Right kidney (tissue), 1 donor: ENCODE results near the gene ANAPC1.
"Not testable (repeated sequence)": the region's sequence is repeated elsewhere in the genome, so short reads cannot be mapped to it uniquely, and the experiment has no call there.

Experiments
- DNase-seq: peaks from one replicate; pipeline ENCODE4 v3.0.0-alpha.2; 2016

Gene ANAPC1

DNA sequence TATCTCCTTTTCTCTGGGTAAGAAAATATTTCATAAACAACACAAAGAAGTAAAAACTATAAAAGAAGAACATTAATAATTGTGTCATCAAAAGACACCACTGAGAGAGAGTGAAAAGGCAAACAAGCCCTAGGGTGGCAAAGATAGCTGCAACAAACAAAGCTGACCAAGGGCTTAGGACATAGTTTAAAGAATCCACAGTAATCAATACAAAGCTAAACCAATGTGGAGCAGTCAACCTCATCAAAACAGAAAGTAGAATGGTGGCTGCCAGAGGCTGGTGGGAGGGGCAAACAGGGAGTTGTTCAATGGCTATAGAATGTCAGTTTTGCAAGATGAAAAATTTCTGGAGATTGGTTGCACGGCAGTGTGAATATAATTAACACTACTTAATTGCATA, 93.4 kb downstream of the ANAPC1 start:
- not testable (repeated sequence) for DNase-seq

DNA sequence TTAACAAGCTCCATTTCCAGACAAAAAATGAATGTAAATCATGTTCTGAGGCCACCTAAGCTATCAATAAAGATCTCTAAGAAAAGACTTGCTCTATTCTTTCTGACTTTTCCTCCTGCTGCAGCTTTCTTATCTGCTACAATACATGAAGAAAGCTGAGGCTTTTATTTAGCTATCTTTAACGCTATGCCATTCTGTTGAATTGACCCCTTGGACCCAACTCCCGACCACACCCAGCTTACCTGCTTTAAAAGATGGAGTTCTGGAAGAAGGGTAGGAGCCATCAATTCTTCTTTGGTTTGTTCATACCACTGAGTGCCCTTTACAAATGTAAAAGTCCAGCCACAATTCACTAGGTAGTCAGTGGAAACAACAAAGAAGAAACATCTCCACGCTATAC, 99.9 kb downstream of the ANAPC1 start:
- DNase-seq, result not testable (repeated sequence)

DNA sequence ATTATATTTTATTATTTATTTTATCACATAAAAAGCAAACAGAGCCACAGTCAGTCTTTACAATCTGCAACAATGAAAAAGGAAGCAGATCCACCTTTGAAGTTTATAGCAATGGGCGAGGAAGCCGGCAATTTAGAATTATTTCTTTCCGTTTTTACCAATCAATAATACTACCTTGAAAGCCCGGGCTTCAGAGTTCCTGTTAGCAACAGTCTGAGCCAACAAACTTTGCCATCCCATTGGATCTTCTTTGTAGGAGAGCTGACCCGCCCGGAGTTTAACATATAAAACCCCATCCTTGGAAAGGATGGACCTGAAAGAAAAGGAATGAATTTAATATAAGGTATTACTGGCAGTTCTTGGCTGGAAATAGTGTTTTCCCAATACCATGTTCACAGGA, 101.8 kb downstream of the ANAPC1 start:
- DNase-seq, result not testable (repeated sequence)

DNA sequence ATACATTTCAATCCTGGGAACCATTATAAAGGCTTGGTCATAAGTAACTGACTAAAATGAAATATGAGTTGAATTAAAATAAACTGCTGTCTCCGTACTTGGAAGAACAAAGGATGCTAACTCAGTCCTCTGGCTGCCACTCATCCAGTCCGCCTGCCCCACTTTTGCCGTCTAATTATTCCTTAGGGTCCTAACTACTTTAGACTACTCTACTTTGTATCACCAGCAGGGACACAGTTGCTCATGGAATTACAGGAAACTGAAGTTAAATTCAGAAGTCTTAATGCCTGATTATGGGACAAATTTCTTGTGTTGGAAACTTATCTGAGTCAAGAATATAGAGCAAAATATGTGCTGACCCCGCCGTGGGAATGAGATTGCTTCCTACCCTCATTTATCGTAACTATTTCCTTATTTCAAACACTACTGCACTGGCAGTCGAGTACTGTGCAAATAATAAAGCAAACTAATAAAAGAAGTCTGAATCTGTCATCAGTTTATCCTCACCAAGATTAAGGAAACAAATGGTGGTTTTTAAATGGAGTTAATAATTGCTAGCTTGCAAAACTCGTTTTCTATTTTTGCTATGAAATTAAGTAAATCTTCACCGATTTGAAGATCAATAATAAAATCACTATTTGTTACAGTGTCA, 102.4 kb downstream of the ANAPC1 start:
- DNase-seq, result not testable (repeated sequence)

DNA sequence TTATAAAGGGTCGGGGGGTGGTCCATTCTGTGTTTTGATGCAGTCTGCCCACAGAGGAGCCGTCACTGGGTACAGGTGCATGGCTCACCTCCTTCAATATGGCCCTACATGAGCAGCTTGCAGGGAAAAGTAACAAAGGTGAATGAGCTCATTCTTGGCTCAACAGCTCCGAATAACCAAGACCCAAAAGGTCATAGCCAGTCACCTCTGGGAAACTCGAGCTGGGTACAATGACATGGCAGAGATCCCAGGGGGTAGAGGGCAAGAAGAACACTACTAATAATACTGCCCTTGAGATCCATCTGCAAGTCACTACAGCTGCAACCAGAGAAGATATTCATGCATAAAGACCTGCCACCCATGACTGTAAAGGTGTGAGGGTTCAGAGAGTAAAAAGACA, 106.8 kb downstream of the ANAPC1 start:
- not testable (repeated sequence) for DNase-seq

DNA sequence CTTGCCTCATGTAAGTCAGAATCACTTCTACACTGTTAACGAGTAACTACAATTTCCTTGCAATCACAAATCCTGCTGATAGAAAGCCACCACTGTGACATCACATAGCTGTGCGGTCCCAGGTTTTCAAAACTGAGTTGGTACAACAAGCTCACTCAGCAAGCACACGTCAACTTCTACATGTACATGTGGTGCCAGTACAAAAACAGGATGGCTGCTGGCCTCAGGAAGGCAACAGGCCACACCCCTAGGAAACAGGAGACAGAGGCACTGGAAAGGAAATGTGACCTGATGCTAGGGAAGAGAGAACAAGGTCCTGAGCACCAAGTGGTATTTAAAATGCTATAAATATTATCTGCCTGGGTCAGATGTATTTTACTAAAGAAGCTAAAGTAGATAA, 107.7 kb downstream of the ANAPC1 start:
- DNase-seq, result not testable (repeated sequence)

DNA sequence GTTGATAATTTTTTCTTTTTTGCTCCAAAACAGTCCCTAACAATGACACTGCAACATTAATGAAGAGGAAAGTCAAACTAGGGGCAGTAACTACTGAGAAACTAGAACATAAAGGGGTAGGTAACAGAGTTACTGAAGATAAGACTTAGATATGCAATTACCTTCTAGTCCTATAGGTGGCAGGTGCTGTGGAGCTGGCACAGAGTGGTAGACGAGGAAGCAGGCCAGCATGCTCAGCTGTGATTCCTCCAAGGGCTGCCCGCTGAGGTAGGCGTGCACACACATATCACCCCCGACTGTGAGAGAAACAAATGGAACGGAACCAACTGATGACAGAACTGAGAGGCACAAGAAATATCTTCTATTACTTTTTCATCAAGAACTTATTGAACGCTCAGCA, 111.8 kb downstream of the ANAPC1 start:
- not testable (repeated sequence) for DNase-seq

DNA sequence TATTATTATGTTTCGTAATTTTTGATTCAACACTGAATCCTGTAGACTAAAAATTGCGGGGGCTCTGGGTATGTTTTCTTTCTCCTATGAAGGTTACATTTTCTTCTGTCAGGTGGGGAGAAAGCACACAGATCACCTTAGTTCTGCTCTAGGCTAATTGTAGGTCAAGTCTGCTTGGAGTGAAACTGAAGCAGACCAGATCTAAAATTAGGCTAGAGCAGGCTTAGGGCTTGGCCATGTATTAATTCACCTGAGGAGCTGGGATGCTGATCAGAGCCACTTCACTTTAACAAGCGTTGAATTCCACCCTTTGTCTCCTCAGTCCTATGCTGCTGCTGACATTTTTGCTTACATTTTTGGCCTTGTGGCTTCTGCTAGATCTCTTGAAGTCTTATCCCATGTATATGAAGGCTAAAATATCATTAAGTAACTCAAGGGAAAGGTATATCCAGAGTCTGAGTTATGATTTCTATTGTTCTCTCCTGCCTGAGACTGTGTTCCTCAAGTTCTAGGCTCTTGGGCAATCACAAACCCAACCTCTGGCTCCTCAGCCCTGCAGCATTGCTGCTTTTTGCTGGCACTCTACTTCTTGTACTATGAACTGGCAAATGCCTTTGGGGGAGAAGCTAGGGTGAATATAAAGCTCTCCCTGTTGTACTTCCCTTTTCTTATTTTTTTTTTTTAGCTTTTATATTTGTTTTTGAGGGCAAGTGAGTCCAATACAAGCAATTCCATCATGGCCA, 112.9 kb downstream of the ANAPC1 start:
- DNase-seq, result not testable (repeated sequence)

DNA sequence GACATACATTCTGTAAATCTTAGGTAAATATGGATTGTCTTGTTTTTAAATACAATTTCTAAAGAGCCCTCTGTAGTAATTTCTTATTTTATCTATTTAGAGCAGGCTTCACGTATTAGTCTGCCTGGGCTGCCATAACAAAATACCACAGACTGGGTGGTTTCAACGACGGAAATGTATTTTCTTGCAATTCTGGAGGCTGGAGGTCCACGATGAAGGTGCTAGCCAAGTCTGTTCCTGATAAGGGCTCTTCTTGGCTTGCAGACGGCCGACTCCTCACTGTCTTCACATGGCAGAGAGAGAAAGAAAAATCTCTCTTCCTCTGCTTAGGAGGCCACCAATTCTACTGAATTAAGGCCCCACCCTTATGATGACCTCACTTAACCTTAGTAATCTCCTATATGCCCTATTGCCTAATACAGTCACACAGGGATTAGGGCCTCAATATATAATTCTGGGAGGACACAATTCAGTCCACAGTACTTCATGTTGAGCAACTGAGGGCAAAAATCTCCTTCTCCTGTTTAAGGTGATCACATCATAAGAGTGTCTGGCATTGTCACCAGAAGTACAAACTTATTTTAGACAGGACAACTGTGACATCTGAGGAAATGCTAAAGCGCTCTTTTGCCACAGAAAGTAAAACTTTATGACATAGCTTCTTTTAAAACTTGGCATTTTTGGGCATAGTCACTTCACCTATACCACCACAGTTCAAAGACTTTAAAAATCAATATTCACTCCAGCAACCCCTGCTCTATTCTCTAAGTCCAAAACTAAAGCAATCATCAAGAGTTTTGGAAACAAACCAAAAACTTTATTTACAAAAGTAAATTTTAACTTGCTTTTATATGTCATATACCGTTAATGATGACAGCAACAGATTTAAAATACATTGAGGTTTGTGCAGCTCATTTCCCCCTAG, 115.5 kb downstream of the ANAPC1 start:
- DNase-seq, result not testable (repeated sequence)

DNA sequence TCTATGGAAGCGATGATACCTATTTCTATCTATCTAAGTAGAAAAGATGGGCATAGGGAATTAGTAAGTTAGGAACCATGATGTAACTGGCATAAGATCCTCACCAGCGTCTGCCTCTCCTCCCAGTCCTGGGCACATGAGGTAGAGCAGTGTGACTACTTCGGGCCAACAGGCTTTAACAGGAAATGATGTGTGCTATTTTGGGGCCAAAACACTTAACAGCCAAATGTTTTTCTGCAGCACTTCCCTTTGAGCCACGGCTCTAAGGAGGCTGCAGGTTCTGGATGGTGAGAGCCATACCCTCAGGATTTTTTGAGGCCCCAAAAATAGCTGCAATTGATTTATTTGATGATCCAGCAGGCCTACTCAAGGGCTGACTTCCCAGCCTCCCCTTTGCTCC, 116.9 kb downstream of the ANAPC1 start:
- not testable (repeated sequence) for DNase-seq

DNA sequence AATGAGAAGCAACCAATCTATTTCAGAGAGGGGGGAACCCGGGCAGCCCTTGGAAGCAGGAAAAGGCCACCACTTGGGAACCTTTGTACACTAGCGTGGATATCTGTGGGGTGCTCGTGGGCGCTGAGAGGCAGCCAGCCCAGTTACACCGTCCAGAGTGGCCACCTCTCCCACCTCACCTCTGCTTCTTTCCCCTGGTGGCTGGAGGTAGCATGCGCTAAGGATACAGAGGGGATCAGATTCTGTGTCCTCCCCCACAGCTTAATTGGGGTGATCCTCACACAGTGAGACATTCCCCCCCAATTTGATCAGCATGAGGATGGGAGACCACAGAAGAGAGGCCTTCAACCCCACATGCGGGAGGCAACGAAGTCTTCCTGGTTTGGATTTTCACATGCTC, 117.7 kb downstream of the ANAPC1 start:
- DNase-seq, result not testable (repeated sequence)

DNA sequence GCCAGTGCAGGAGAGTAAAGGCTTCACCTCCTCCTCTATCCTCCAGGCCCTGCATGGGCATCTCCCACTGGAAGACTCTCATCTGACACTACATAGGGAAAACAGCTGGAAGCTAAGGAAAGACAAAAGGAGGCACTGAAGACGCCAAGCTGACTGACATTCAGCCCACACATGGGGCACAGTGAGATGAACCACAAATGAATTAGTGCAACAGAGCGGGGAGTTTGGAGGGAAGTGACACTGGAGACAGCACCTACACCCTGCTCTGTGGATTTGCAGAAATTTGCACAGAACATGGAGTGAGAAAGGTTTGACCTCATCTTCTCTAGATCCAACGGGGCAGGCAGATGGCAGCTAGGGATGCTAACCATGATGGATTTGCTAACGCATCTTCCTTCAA, 119.8 kb downstream of the ANAPC1 start:
- not testable (repeated sequence) for DNase-seq

DNA sequence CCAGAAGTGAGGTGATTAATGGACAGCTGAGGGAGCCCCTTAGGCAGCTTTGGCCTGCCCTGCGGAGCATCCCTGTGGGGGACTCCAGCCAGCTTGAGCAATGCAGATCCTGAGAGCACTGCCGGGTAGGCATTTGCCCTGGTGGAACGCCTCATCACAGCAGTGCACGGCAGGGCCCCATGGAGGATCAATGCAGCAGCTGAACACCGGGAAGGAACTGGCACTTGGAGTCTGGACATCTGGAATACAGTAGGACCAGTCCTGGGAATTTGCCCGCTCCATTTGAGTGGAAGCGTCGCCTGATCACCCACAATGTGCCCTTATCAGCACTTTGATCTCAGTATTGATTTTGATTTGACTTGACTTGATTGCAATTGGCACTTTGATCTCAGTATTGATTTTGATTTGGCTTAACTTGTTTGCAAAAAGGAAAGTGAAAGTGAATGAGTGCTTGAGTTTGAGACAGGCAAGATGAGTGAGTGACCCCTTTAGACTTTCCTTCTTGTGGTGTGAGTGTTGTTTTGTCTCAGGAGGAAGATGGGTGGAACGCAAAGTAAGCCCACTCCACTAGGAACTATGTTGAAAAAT, 123.2 kb downstream of the ANAPC1 start:
- DNase-seq, result not testable (repeated sequence)

DNA sequence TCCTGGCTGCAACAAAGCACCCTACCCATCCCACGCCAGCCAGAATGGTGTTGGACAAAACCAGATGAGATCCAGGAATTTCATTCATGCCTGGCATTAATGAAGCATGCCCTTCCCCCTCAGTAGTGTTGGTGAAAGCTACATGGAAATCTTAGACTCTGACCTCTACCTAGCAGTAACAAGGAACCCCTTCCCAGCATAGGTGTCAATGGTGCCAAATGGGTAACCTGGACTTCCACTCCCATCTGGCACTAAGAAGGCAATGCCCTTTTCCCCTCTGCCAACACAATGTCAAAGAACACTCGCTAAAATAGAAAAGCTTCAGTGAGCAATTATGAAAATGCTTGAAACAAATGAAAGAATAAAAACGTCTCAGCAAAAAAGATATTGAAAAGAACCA, 131.5 kb downstream of the ANAPC1 start:
- not testable (repeated sequence) for DNase-seq

DNA sequence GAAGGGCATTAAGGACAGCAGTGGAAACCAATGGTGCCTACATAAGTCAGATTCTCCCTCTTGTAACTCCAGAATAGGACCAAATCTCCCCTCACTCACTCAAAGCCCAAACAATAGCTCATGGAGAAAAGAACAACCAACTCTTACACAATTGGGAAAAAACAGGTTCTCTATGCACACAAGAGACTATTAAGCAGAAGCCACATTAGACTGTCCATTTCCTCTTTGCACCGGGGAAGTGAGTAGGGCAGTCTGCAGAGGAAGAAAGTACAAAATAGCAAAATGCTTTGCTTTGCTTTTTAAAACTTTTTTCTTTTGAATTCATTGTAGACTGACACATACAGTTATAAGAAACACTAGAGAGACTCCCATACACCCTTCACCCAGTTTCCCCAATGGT, 133.4 kb downstream of the ANAPC1 start:
- DNase-seq, result not testable (repeated sequence)

DNA sequence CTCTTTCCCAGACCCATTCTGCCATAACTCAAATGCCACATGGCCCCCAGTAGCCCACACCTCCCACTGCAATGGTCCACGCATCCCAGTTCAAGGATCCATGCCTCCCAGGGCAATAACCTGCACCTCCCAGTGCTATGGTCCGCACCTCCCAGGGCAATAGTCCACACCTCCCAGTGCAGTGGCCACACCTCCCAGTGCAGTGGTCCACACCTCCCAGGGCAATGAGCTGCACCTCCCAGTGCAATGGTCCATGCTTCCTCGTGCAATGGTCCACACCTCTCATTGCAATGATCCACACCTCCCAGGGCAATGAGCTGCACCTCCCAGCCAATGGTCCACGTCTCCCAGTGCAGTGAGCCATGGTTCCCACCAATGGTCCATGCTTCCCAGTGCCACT, 135.6 kb downstream of the ANAPC1 start:
- not testable (repeated sequence) for DNase-seq

DNA sequence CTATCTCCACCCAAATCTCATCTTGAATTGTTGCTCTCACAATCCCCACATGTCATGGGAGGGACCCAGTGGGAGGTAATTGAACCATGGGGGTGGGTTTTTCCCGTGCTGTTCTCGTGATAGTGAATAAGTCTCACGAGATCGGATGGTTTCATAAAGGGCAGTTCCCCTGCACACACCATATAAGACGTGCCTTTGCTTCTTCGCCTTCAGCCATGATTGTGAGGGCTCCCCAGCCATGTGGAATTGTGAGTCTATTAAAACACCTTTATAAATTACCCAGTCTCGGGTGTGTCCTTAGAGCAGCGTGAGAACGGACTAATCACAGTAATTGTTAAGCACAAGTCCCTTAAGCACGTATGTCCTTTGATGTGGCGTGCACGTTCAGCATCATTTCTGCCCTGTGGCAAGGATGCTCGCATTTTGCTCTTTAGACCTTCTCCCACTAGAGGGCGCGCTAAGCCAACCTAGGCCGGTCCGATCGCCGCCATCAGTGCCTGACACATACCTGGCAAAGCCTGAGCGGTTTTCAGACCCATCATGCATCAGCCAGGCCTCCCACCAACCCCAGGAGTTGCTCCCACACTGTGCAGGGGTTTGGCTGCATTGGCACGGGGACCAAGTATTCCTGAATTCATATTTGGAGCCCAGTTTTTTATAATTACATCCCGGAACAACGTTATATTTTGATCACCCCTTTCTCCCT, 136.4 kb downstream of the ANAPC1 start:
- DNase-seq, result peak; percentile 6

DNA sequence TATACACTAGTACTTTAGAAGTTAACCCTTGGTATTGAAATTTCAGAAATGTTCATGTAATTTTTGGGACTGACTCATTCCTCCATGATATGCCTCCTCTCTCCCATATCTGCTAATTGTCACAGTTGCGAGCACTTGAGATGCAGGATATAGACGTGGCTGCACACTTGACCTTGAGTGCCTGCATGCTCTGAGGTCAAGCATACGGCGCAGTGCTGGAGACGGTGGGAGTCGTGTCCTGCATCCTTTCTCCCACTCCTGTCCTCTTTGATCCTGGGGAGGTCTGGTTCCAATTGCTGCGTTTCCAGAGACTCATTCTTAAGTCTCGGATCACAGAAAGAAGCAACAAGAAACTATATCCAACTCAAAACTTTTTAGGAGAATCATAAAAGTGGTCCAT, 139.2 kb downstream of the ANAPC1 start:
- DNase-seq, result not testable (repeated sequence)

DNA sequence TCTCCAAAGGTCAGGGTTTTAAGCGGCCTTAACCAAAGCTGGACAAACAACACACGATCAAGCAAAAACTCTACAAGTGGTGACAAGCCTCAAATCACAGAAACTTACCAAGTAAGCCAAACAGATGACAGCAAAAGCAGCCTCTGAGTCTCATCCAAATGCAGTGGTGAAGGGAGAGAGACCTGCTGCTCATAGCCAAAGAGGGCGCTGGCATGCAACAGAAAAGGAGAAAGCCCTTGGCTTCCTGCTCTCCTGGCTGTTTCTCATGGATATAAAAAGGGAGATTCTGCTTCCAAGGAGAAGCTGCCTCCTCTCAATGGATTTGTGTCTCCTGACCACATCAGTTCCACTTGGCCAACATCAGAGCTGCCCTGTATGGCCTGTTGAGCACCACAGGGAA, 142.5 kb downstream of the ANAPC1 start:
- DNase-seq, result not testable (repeated sequence)

DNA sequence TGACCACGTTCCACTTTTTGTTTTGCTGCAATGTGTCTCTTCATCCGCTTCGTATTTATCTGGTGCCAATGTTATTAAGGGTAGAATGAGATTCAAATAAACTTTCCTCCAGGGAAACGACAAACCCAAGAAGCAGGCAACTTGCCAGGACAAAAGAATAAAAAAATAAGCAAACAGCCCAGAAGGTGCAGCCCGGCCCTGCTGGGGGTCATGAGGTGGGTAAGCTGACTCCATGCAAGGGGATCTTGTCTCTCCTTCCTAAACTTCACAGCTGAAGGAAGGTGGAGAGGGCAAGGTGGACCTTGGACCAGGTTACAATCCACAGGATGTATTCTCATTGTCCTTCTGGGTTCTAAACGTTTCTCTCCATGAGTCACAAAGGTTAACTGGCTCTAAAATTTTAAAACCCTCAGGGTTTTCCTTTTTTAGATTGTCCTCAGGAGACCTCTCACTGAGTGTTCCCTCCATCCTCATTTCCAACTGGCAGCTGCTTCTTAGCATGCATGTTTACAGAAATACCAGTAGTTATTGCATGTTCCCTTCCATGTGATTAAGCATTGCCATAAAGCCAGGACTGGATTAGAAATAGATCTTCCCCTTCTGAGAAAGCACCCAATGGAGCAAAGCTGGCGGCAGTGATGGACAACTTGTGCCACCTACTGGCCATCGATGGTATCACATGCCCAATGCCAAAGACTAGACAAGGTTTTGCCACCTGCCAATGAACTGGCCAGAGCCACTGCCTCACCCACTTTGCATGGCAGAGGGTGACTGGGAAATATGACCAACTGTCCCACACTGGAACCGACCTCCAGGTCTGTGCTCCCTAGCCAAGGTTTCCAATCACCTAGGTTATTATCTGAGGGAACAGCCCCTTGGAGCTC, 147.9 kb downstream of the ANAPC1 start:
- DNase-seq, result peak; percentile 24

DNA sequence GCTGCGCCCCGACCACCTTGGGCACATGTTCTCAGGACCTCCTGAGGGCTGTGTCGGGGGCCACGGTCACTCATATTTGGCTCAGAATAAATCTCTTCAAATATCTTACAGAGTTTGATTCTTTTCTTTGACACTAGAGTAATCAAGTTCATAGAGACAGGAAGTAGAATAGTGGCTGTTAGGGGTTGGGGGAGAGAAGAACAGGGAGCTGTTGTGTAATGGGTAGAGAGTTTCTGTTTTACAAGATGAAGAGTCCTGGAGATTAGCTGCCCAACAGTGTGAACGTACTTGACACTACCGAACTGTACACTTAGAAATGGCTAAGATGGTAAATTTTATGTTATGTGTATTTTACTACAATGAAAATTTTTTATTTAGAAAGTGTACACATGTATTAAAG, 148.6 kb downstream of the ANAPC1 start:
- DNase-seq, result not testable (repeated sequence)
